ENCODE results near the gene TFF2. TPM values are rescaled to one million over a fixed set of nuclear protein-coding genes. Genes with fewer than 3 reads are reported as not detected.

The TFF2 gene
- total RNA-seq, 1 experiment from 2014 or later: 1.2 TPM

- Mint-ChIP-seq H3K4me3 (ENCODE audit: unreplicated experiment) (no peak overlapping the region), H3K27ac (ENCODE audit: unreplicated experiment) (no peak overlapping the region), H3K36me3 (ENCODE audit: insufficient read depth, unreplicated experiment) (no peaks in the 10 kb centered on the region), H3K27me3 (ENCODE audit: insufficient read depth, unreplicated experiment) (no peaks in the 10 kb centered on the region), H3K9me3 (ENCODE audit: unreplicated experiment) (no peaks in the 10 kb centered on the region), H3K4me1 (ENCODE audit: low read depth, unreplicated experiment) (peaks cover 20% of the 10 kb centered on the region)
- DNase-seq: no peak
- intact Hi-C loops (cut with micrococcal nuclease; ENCODE audit: unreplicated experiment): loop anchor here (10.0 kb wide), 1 partner anchor 47 kb away; the partner anchor contains the start of gene TFF3
- ChIA-PET CTCF (interaction anchor here (0.6 to 0.7 kb wide), 3 partner anchors 95 to 457 kb away, joined by 3 to 5 read pairs (median 4); no protein-coding TSS in a partner anchor), POLR2A (no interaction called here)
- Histone ChIP-seq H3K4me1 (peaks cover 16% of the 10 kb centered on the region), H3K27me3 (replicated peaks; ENCODE audit: control insufficient read depth, insufficient read depth, low read length) (no peaks in the 10 kb centered on the region), H3K36me3 (ENCODE audit: control insufficient read depth, insufficient read depth, low read length) (no peaks in the 10 kb centered on the region), H3K9me3 (no peaks in the 10 kb centered on the region), H3K4me3 (ENCODE audit: low read depth, low read length) (no peak overlapping the region)
- TF ChIP-seq CTCF (IDR thresholded peaks at IDR 0.05; ENCODE audit: insufficient read depth in 1 of 2, low read depth in 1 of 2, low read length in 1 of 2, severe bottlenecking in 1 of 2, unreplicated experiment in 1 of 2): no peak
- no TSS peak for BruUV-seq (replicated peaks)
Measured at GRCh38 chr21:42362198-42362597, 11.4 kb upstream of the TFF2 start.

GRCh38 chr21:42361286-42361685, 10.5 kb upstream of the TFF2 start:
- H3K4me3 Mint-ChIP-seq (ENCODE audit: unreplicated experiment): no peak overlapping the region
- intact Hi-C loops (cut with micrococcal nuclease; ENCODE audit: unreplicated experiment): loop anchor here (10.0 kb wide), 1 partner anchor 46 kb away; the partner anchor contains the start of gene TFF3
- H3K9me3 ChIP-seq: no peaks in the 10 kb centered on the region
- no peaks in the 10 kb centered on the region for H3K36me3 Mint-ChIP-seq (ENCODE audit: insufficient read depth, unreplicated experiment)
- no peaks in the 10 kb centered on the region for H3K27me3 Mint-ChIP-seq (ENCODE audit: insufficient read depth, unreplicated experiment)
- no peak overlapping the region for H3K27ac Mint-ChIP-seq (ENCODE audit: unreplicated experiment)
- H3K4me1 Mint-ChIP-seq (ENCODE audit: low read depth, unreplicated experiment): peaks cover 11% of the 10 kb centered on the region
- no peak for DNase-seq
- H3K36me3 ChIP-seq (ENCODE audit: control insufficient read depth, insufficient read depth, low read length): no peaks in the 10 kb centered on the region
- no peak for TF ChIP-seq CTCF (IDR thresholded peaks at IDR 0.05; ENCODE audit: insufficient read depth in 1 of 2, low read depth in 1 of 2, low read length in 1 of 2, severe bottlenecking in 1 of 2, unreplicated experiment in 1 of 2)
- ChIA-PET CTCF (interaction anchor here (1.5 kb wide), 1 partner anchor 50 kb away, joined by 3 read pairs; no protein-coding TSS in a partner anchor), POLR2A (no interaction called here)
- no peaks in the 10 kb centered on the region for H3K27me3 ChIP-seq (replicated peaks; ENCODE audit: control insufficient read depth, insufficient read depth, low read length)
- no peaks in the 10 kb centered on the region for H3K9me3 Mint-ChIP-seq (ENCODE audit: unreplicated experiment)
- no peak overlapping the region for H3K4me3 ChIP-seq (ENCODE audit: low read depth, low read length)
- BruUV-seq (replicated peaks): no TSS peak
- H3K4me1 ChIP-seq: peaks cover 7% of the 10 kb centered on the region

- POLR2A ChIA-PET: no interaction called here
- no TSS peak for BruUV-seq (replicated peaks)
- CTCF ChIA-PET: interaction anchor here (1.5 kb wide), 1 partner anchor 51 kb away, joined by 3 read pairs; no protein-coding TSS in a partner anchor
Measured at GRCh38 chr21:42360317-42360716, 9.5 kb upstream of the TFF2 start.

More at GRCh38 chr21:42360317-42360716, 9.5 kb upstream of the TFF2 start:
- H3K27ac Mint-ChIP-seq (ENCODE audit: unreplicated experiment): no peak overlapping the region
- H3K4me1 Mint-ChIP-seq (ENCODE audit: low read depth, unreplicated experiment): peaks cover 7% of the 10 kb centered on the region
- Histone ChIP-seq H3K4me3 (ENCODE audit: low read depth, low read length) (no peak overlapping the region), H3K36me3 (ENCODE audit: control insufficient read depth, insufficient read depth, low read length) (no peaks in the 10 kb centered on the region), H3K9me3 (no peaks in the 10 kb centered on the region), H3K4me1 (no peaks in the 10 kb centered on the region), H3K27me3 (replicated peaks; ENCODE audit: control insufficient read depth, insufficient read depth, low read length) (no peaks in the 10 kb centered on the region)
- DNase-seq: no peak
- H3K27me3 Mint-ChIP-seq (ENCODE audit: insufficient read depth, unreplicated experiment): no peaks in the 10 kb centered on the region
- no peaks in the 10 kb centered on the region for H3K36me3 Mint-ChIP-seq (ENCODE audit: insufficient read depth, unreplicated experiment)
- intact Hi-C loops (cut with micrococcal nuclease; ENCODE audit: unreplicated experiment): loop anchor here (10.0 kb wide), 1 partner anchor 46 kb away; the partner anchor contains the start of gene TFF3
- H3K4me3 Mint-ChIP-seq (ENCODE audit: unreplicated experiment): no peak overlapping the region
- H3K9me3 Mint-ChIP-seq (ENCODE audit: unreplicated experiment): no peaks in the 10 kb centered on the region
- TF ChIP-seq CTCF (IDR thresholded peaks at IDR 0.05; ENCODE audit: insufficient read depth in 1 of 2, low read depth in 1 of 2, low read length in 1 of 2, severe bottlenecking in 1 of 2, unreplicated experiment in 1 of 2): peak in 1 of 2 experiments; percentile 10

All from Caco-2 (cell line).